PC-9 (cell line): ENCODE results near the gene GTF3C4.

Experiments used
- CTCF ChIP-seq: fragments of 200-600 bp; sonication (generic); conservative IDR thresholded peaks from 2 replicates; pipeline ENCODE4 v1.6.1; 2017; ENCODE audit warnings: mixed run types, antibody characterized with exemption, mild to moderate bottlenecking, moderate library complexity
- EZH2 ChIP-seq: fragments of 200-600 bp; sonication (generic); IDR thresholded peaks from 2 replicates; pipeline ENCODE4 v1.8.0; 2017; ENCODE audit warnings: antibody characterized with exemption, low read depth

DNA sequence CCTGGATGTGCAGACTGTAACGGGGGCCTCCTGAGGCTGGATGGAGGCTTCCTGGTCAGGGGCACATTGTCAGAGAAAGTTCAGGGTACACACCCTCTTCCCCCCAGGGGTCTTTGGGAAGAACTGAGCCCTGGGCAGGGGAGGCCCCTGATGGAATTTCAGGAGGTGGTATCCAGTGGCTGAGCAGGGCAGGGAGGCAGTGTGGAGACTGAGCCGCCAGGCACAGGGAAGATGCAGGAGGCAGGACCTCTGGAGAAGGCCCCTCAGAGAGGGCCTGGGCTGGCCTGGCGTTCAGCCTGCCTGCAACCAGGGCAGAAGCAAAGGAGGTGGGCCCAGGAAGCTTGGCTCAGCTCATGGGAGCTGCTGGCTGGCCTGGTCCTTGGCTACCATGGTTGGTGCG, 53.5 kb downstream of the GTF3C4 start:
- TF ChIP-seq EZH2, result no peak
- no peak for TF ChIP-seq CTCF
